Panc1 (cell line): Measurements from ENCODE around the gene INPP5D. TPM values are rescaled to one million over a fixed set of nuclear protein-coding genes. Genes with fewer than 3 reads are reported as not detected.

Source experiments
- ATAC-seq: fragments of 200-7000 bp; cut with Tn5 transposase; 2 replicates; pipeline ENCODE4 v1.9.1; 2020; ENCODE audit warnings: mild to moderate bottlenecking, moderate library complexity
- BruUV-seq: library from RNA; stranded (reverse); fragments of 400-500 nt; replicated peaks from 2 replicates; lab custom pipeline; 2021; lab: Mats Ljungman, UMichigan
- CTCF ChIA-PET: fragments of 300-600 bp; sonication (Branson Sonifier 250); formaldehyde crosslinking; loops from one replicate; lab custom pipeline; 2022; ENCODE audit warnings: antibody characterized with exemption; lab: Charles Lee
- POLR2A ChIA-PET: fragments of 300-600 bp; sonication (Branson Sonifier 250); formaldehyde crosslinking; loops from one replicate; lab custom pipeline; 2022; ENCODE audit warnings: antibody characterized with exemption; lab: Charles Lee
- DNase-seq: peaks from one replicate; pipeline ENCODE4 v3.0.0-alpha.2; 2010; ENCODE audit warnings: low read depth, low spot score
- H3K27ac ChIP-seq: 2 replicates; pipeline ENCODE4 v1.5.1; 2011; ENCODE audit warnings: mild to moderate bottlenecking, low read length, inconsistent platforms
- H3K27me3 ChIP-seq: fragments of 200-500 bp; sonication (Bioruptor generic); 2 replicates; pipeline ENCODE4 v1.6.0; 2014; ENCODE audit warnings: low read length, inconsistent platforms; ENCODE audit not compliant: control insufficient read depth, insufficient read depth
- H3K36me3 ChIP-seq: fragments of 200-500 bp; sonication (Bioruptor generic); 2 replicates; pipeline ENCODE4 v1.5.1; 2014; ENCODE audit warnings: inconsistent platforms, mild to moderate bottlenecking, low read length, moderate library complexity; ENCODE audit not compliant: control insufficient read depth, insufficient read depth
- H3K4me1 ChIP-seq: 2 replicates; pipeline ENCODE4 v1.5.1; 2011; ENCODE audit warnings: inconsistent platforms, mild to moderate bottlenecking, low read length, moderate library complexity; ENCODE audit not compliant: control insufficient read depth, insufficient read depth
- H3K4me3 ChIP-seq, 2 experiments: 2 replicates each; pipeline ENCODE4 v1.5.1; 2011 to 2012; ENCODE audit warnings: low read depth in 2 of 2, low read length in 2 of 2, mild to moderate bottlenecking in 2 of 2, inconsistent platforms in 1 of 2, moderate library complexity in 1 of 2
- H3K9me3 ChIP-seq: fragments of 200-500 bp; sonication (Bioruptor generic); 2 replicates; pipeline ENCODE4 v1.5.1; 2014; ENCODE audit warnings: low read depth, mild to moderate bottlenecking, inconsistent platforms, low read length, moderate library complexity; ENCODE audit not compliant: control insufficient read depth, insufficient read depth
- POLR2AphosphoS5 ChIP-seq: IDR thresholded peaks from 2 replicates; pipeline ENCODE4 v1.6.1; 2012; ENCODE audit warnings: mild to moderate bottlenecking, low read depth, low read length, moderate library complexity
- REST ChIP-seq, 2 experiments: IDR thresholded peaks; 2 replicates each; pipeline ENCODE4 v1.6.1; 2011 to 2012; ENCODE audit warnings: low read depth in 2 of 2, control low read depth in 1 of 2, low read length in 1 of 2, mild to moderate bottlenecking in 1 of 2, moderate library complexity in 1 of 2; ENCODE audit not compliant: insufficient read depth in 1 of 2
- SIN3A ChIP-seq: IDR thresholded peaks from 2 replicates; pipeline ENCODE4 v1.6.1; 2012; ENCODE audit warnings: low read depth, mild to moderate bottlenecking, low read length, moderate library complexity, borderline replicate concordance; ENCODE audit not compliant: insufficient read depth
- TCF7L2 ChIP-seq: IDR thresholded peaks from 2 replicates; pipeline ENCODE4 v1.6.1; 2011; ENCODE audit warnings: mild to moderate bottlenecking, low read depth, low read length, inconsistent platforms
- in situ Hi-C: cut with HindIII; loops from 2 replicates; pipeline ENCODE4 v1.10.0; 2016; ENCODE audit warnings: low sequenced_read_pairs, low pct_unique_long_range_greater_than_20kb
- intact Hi-C: fragments of 100-400 bp; cut with micrococcal nuclease; formaldehyde crosslinking; loops from one replicate; pipeline ENCODE4 v1.10.0; 2022; ENCODE audit not compliant: unreplicated experiment
- total RNA-seq: library from RNA; stranded (reverse); gene quantifications from one replicate; pipeline ENCODE4 v1.2.1, GENCODE V29; 2021; ENCODE audit not compliant: unreplicated experiment
- TF ChIP-seq, protein P1 (sequence below): fragments of 450-650 bp; IDR thresholded peaks from 2 replicates; pipeline ENCODE4 v1.5.1; 2017; ENCODE audit warnings: mild to moderate bottlenecking

INPP5D gene
- total RNA-seq, 1 experiment from 2014 or later, result 0.39 TPM

DNA sequence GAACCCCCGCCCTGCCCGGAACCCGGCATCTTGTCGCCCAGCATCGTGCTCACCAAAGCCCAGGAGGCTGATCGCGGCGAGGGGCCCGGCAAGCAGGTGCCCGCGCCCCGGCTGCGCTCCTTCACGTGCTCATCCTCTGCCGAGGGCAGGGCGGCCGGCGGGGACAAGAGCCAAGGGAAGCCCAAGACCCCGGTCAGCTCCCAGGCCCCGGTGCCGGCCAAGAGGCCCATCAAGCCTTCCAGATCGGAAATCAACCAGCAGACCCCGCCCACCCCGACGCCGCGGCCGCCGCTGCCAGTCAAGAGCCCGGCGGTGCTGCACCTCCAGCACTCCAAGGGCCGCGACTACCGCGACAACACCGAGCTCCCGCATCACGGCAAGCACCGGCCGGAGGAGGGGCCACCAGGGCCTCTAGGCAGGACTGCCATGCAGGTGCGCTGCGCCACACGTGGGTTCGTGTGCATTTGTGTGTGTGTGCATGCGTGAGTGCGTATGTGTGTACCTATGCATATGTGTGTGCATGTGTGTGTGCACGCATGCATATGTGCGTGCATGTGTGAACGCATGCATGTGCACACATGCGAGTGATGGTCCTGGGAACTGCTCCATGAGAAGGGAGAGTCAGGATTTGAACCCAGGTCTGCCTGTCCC is 144.3 kb downstream of the INPP5D start:
- no peaks in the 10 kb centered on the region for H3K9me3 ChIP-seq
- H3K27ac ChIP-seq, result no peak overlapping the region
- H3K27me3 ChIP-seq, result no peaks in the 10 kb centered on the region
- intact Hi-C loops (no loop called here), in situ Hi-C loops (no loop called here)
- no peaks in the 10 kb centered on the region for H3K36me3 ChIP-seq
- H3K4me3 ChIP-seq, result no peak overlapping the region
- ATAC-seq (no peak), DNase-seq (no peak)
- ChIA-PET CTCF (no interaction called here), POLR2A (no interaction called here)
- TF ChIP-seq, protein P1, sequence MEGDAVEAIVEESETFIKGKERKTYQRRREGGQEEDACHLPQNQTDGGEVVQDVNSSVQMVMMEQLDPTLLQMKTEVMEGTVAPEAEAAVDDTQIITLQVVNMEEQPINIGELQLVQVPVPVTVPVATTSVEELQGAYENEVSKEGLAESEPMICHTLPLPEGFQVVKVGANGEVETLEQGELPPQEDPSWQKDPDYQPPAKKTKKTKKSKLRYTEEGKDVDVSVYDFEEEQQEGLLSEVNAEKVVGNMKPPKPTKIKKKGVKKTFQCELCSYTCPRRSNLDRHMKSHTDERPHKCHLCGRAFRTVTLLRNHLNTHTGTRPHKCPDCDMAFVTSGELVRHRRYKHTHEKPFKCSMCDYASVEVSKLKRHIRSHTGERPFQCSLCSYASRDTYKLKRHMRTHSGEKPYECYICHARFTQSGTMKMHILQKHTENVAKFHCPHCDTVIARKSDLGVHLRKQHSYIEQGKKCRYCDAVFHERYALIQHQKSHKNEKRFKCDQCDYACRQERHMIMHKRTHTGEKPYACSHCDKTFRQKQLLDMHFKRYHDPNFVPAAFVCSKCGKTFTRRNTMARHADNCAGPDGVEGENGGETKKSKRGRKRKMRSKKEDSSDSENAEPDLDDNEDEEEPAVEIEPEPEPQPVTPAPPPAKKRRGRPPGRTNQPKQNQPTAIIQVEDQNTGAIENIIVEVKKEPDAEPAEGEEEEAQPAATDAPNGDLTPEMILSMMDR, result no peak
- TF ChIP-seq REST (IDR thresholded peaks at IDR 0.05; ENCODE audit: insufficient read depth in 1 of 2, low read depth in 2 of 2, low read length in 1 of 2) (no peak), SIN3A (no peak), POLR2AphosphoS5 (no peak), TCF7L2 (no peak)
- no TSS peak for BruUV-seq
- H3K4me1 ChIP-seq, result peaks cover 6% of the 10 kb centered on the region; the same call in 1 of the 2 replicates

GRCh38 chr2:233208382-233209116 is 148.4 kb downstream of the INPP5D start:
- Histone ChIP-seq H3K9me3 (no peaks in the 10 kb centered on the region), H3K4me1 (peaks cover 26% of the 10 kb centered on the region), H3K27me3 (no peaks in the 10 kb centered on the region), H3K36me3 (no peaks in the 10 kb centered on the region), H3K27ac (peak overlapping the region; percentile 39; the same call in 1 of the 2 replicates), H3K4me3 (no peak overlapping the region)
- ATAC-seq (no peak), DNase-seq (no peak)
- in situ Hi-C loops, result no loop called here
- intact Hi-C loops, result no loop called here
- TF ChIP-seq TCF7L2 (no peak), REST (IDR thresholded peaks at IDR 0.05; ENCODE audit: insufficient read depth in 1 of 2, low read depth in 2 of 2, low read length in 1 of 2) (no peak), POLR2AphosphoS5 (no peak), SIN3A (no peak)
- TF ChIP-seq, protein P1, result no peak
- ChIA-PET POLR2A (no interaction called here), CTCF (no interaction called here)
- BruUV-seq, result no TSS peak
